HepG2 (cell line): ENCODE data around the gene TFF1. TPM values are rescaled to one million over a fixed set of nuclear protein-coding genes. Genes with fewer than 3 reads are reported as not detected.
A peak's percentile ranks its signal among the peaks of the same experiment; 100 is the strongest.

Source experiments
- ATF1 ChIP-seq: IDR thresholded peaks from 2 replicates; pipeline ENCODE4 v1.6.1; 2016; ENCODE audit warnings: mild to moderate bottlenecking, control low read depth
- CBX1 ChIP-seq: IDR thresholded peaks from one replicate; pipeline ENCODE4 v1.6.1; 2016; ENCODE audit warnings: antibody characterized with exemption, low read depth
- EHMT2 ChIP-seq: fragments of 200-600 bp; sonication (generic); IDR thresholded peaks from 2 replicates; pipeline ENCODE4 v1.7.0; 2017; ENCODE audit warnings: antibody characterized with exemption, low read depth, low read length, borderline replicate concordance
- ETV5 ChIP-seq: IDR thresholded peaks from 2 replicates; pipeline ENCODE4 v1.6.1; 2018; ENCODE audit warnings: missing biosample characterization, missing genetic modification reagents, inconsistent platforms, borderline replicate concordance
- FOXA1 ChIP-seq, 2 experiments: fragments of 450-650 bp in 1 of 2; sonication (generic) in 1 of 2; formaldehyde crosslinking in 1 of 2; IDR thresholded peaks; 2 replicates each; pipeline versions ENCODE4 v1.4.0 to v1.6.1; 2016 to 2020; ENCODE audit warnings: missing genetic modification reagents in 1 of 2
- HOXD1 ChIP-seq: sonication (generic); formaldehyde crosslinking; IDR thresholded peaks from 2 replicates; pipeline ENCODE4 v1.5.0; 2020; ENCODE audit warnings: missing genetic modification reagents
- IRX3 ChIP-seq: sonication (generic); formaldehyde crosslinking; IDR thresholded peaks from 2 replicates; pipeline ENCODE4 v1.8.1; 2023; ENCODE audit warnings: mild to moderate bottlenecking, low read depth, missing genetic modification reagents, borderline replicate concordance
- NCOA1 ChIP-seq: sonication (generic); formaldehyde crosslinking; IDR thresholded peaks from 2 replicates; pipeline ENCODE4 v1.9.0; 2021; ENCODE audit warnings: missing genetic modification reagents
- NR3C1 ChIP-seq: sonication (generic); formaldehyde crosslinking; IDR thresholded peaks from 2 replicates; pipeline ENCODE4 v1.4.0; 2020; ENCODE audit warnings: missing genetic modification reagents
- SATB2 ChIP-seq: sonication (generic); formaldehyde crosslinking; IDR thresholded peaks from 2 replicates; pipeline ENCODE4 v1.5.0; 2020; ENCODE audit warnings: missing genetic modification reagents
- U2AF2 ChIP-seq: fragments of 200-400 bp; formaldehyde crosslinking; IDR thresholded peaks from 2 replicates; pipeline ENCODE4 v1.6.1; 2017; ENCODE audit warnings: low read depth, mild to moderate bottlenecking, low read length
- ZFY ChIP-seq: sonication (generic); formaldehyde crosslinking; IDR thresholded peaks from 2 replicates; pipeline ENCODE4 v1.4.0; 2020; ENCODE audit warnings: missing genetic modification reagents
- ZIK1 ChIP-seq: sonication (generic); formaldehyde crosslinking; IDR thresholded peaks from 2 replicates; pipeline ENCODE4 v1.5.0; 2020; ENCODE audit warnings: mild to moderate bottlenecking, low read depth, missing genetic modification reagents, borderline replicate concordance
- ZNF264 ChIP-seq: sonication (generic); formaldehyde crosslinking; IDR thresholded peaks from 2 replicates; pipeline ENCODE4 v1.4.0; 2020; ENCODE audit warnings: missing genetic modification reagents
- ZNF383 ChIP-seq: sonication (generic); formaldehyde crosslinking; IDR thresholded peaks from 2 replicates; pipeline ENCODE4 v1.4.0; 2020; ENCODE audit warnings: missing genetic modification reagents, mild to moderate bottlenecking, borderline replicate concordance
- ZNF644 ChIP-seq: IDR thresholded peaks from 2 replicates; pipeline ENCODE4 v1.6.1; 2016; ENCODE audit warnings: low read depth
- polyA plus RNA-seq, 8 experiments: library from polyadenylated mRNA; depleted of rRNA in 3 of 8; stranded (reverse) in 7 of 8; unstranded in 1 of 8; fragments of >200 nt; fragmentation: Illumina TruSeq in 4 of 8; extraction: Trizol in 4 of 8; gene quantifications; 2 replicates each; pipeline versions ENCODE4 v1.2.1 to v1.2.3, GENCODE V29; 2011 to 2016; ENCODE audit warnings: low read depth in 4 of 8, missing spikeins in 1 of 8, mixed read lengths in 1 of 8; ENCODE audit not compliant: insufficient read depth in 1 of 8
- total RNA-seq, 5 experiments: library from RNA; depleted of rRNA; stranded (reverse); fragments of >200 nt; fragmentation: Illumina TruSeq; extraction: Trizol; gene quantifications; 2 replicates each; pipeline ENCODE4 v1.2.3, GENCODE V29; 2016; ENCODE audit warnings: low read depth in 1 of 5
- TF ChIP-seq, protein P1 (sequence below): sonication (generic); formaldehyde crosslinking; IDR thresholded peaks from 2 replicates; pipeline ENCODE4 v1.4.0; 2020; ENCODE audit warnings: mild to moderate bottlenecking, missing genetic modification reagents
- TF ChIP-seq, protein P2 (sequence below): sonication (generic); formaldehyde crosslinking; IDR thresholded peaks from 2 replicates; pipeline ENCODE4 v1.4.0; 2020; ENCODE audit warnings: missing genetic modification reagents
- TF ChIP-seq, protein P3 (sequence below): sonication (generic); formaldehyde crosslinking; IDR thresholded peaks from 2 replicates; pipeline ENCODE4 v1.5.1; 2020; ENCODE audit warnings: mild to moderate bottlenecking, missing genetic modification reagents

Gene TFF1
- total and polyA plus RNA-seq, 2 of the 13 experiments (the other 11 are each of a cell fraction or from before 2014, with no cell fraction given), result 0.24 to 19.4 TPM

DNA sequence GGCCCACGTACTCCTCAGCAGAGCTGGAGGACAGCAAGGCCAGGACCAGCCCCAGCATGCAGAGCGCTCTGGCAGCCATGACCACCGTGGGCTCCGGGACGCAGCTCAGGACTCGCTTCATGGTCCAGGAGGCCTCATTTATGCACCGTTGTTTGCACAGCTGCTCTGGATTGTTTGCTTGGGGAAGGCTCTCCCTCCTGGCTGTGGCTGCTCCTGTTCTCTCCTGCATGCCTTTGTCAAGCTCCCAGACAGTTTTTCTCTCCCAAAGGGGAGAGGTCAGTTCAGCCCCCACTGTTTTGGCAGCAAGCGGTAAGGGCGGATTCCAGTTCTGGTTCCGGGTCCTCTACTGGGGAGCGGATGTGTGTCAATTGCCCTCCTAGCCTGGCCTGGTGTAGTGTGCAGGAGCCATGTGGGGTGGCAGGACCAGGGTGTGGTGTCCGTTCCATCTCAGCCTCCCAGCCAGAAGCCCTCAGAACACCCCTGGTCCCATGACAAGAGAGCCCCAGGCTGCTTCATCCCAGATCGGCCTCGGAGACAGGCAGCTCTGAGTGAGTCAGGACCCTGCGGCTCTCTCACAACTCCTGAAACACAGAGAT, 50.9 kb downstream of the TFF1 start, which contains the start of gene TFF3 (continued):
- TF ChIP-seq, protein P1, sequence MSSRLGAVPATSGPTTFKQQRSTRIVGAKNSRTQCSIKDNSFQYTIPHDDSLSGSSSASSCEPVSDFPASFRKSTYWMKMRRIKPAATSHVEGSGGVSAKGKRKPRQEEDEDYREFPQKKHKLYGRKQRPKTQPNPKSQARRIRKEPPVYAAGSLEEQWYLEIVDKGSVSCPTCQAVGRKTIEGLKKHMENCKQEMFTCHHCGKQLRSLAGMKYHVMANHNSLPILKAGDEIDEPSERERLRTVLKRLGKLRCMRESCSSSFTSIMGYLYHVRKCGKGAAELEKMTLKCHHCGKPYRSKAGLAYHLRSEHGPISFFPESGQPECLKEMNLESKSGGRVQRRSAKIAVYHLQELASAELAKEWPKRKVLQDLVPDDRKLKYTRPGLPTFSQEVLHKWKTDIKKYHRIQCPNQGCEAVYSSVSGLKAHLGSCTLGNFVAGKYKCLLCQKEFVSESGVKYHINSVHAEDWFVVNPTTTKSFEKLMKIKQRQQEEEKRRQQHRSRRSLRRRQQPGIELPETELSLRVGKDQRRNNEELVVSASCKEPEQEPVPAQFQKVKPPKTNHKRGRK (CRISPR knock-in tag), result no peak
- TF ChIP-seq NCOA1 (CRISPR knock-in tag) (no peak), ZNF264 (CRISPR knock-in tag) (no peak), U2AF2 (no peak), IRX3 (CRISPR knock-in tag) (no peak), ETV5 (CRISPR knock-in tag) (no peak), EHMT2 (no peak), NR3C1 (CRISPR knock-in tag) (no peak), CBX1 (peak; percentile 73), HOXD1 (no peak), ZFY (CRISPR knock-in tag) (peak; percentile 62; the same call in 1 of the 2 replicates), FOXA1 (IDR thresholded peaks at IDR 0.05) (no peak), FOXA1 (CRISPR knock-in tag; IDR thresholded peaks at IDR 0.05) (peak; percentile 98), ZNF383 (CRISPR knock-in tag) (no peak), ATF1 (CRISPR knock-in tag) (no peak), ZNF644 (CRISPR knock-in tag) (no peak), ZIK1 (CRISPR knock-in tag) (no peak), SATB2 (CRISPR knock-in tag) (no peak)
- TF ChIP-seq, protein P2, sequence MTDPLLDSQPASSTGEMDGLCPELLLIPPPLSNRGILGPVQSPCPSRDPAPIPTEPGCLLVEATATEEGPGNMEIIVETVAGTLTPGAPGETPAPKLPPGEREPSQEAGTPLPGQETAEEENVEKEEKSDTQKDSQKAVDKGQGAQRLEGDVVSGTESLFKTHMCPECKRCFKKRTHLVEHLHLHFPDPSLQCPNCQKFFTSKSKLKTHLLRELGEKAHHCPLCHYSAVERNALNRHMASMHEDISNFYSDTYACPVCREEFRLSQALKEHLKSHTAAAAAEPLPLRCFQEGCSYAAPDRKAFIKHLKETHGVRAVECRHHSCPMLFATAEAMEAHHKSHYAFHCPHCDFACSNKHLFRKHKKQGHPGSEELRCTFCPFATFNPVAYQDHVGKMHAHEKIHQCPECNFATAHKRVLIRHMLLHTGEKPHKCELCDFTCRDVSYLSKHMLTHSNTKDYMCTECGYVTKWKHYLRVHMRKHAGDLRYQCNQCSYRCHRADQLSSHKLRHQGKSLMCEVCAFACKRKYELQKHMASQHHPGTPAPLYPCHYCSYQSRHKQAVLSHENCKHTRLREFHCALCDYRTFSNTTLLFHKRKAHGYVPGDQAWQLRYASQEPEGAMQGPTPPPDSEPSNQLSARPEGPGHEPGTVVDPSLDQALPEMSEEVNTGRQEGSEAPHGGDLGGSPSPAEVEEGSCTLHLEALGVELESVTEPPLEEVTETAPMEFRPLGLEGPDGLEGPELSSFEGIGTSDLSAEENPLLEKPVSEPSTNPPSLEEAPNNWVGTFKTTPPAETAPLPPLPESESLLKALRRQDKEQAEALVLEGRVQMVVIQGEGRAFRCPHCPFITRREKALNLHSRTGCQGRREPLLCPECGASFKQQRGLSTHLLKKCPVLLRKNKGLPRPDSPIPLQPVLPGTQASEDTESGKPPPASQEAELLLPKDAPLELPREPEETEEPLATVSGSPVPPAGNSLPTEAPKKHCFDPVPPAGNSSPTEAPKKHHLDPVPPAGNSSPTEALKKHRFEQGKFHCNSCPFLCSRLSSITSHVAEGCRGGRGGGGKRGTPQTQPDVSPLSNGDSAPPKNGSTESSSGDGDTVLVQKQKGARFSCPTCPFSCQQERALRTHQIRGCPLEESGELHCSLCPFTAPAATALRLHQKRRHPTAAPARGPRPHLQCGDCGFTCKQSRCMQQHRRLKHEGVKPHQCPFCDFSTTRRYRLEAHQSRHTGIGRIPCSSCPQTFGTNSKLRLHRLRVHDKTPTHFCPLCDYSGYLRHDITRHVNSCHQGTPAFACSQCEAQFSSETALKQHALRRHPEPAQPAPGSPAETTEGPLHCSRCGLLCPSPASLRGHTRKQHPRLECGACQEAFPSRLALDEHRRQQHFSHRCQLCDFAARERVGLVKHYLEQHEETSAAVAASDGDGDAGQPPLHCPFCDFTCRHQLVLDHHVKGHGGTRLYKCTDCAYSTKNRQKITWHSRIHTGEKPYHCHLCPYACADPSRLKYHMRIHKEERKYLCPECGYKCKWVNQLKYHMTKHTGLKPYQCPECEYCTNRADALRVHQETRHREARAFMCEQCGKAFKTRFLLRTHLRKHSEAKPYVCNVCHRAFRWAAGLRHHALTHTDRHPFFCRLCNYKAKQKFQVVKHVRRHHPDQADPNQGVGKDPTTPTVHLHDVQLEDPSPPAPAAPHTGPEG (CRISPR knock-in tag), result no peak
- TF ChIP-seq, protein P3, sequence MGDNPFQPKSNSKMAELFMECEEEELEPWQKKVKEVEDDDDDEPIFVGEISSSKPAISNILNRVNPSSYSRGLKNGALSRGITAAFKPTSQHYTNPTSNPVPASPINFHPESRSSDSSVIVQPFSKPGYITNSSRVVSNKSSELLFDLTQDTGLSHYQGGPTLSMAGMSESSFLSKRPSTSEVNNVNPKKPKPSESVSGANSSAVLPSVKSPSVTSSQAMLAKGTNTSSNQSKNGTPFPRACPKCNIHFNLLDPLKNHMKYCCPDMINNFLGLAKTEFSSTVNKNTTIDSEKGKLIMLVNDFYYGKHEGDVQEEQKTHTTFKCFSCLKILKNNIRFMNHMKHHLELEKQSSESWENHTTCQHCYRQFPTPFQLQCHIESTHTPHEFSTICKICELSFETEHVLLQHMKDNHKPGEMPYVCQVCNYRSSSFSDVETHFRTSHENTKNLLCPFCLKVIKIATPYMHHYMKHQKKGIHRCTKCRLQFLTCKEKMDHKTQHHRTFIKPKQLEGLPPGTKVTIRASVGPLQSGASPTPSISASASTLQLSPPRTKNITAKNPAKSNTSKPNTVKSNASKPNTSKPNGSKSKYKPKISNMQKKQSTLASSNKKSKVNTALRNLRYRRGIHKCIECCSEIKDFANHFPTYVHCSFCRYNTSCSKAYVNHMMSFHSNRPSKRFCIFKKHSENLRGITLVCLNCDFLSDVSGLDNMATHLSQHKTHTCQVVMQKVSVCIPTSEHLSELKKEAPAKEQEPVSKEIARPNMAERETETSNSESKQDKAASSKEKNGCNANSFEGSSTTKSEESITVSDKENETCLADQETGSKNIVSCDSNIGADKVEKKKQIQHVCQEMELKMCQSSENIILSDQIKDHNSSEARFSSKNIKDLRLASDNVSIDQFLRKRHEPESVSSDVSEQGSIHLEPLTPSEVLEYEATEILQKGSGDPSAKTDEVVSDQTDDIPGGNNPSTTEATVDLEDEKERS (CRISPR knock-in tag), result 0 out of 2 replicates have a peak, but pooled peaks have one; percentile 21
